ENCODE measurements around the gene SPNS3.

Gene SPNS3

DNA sequence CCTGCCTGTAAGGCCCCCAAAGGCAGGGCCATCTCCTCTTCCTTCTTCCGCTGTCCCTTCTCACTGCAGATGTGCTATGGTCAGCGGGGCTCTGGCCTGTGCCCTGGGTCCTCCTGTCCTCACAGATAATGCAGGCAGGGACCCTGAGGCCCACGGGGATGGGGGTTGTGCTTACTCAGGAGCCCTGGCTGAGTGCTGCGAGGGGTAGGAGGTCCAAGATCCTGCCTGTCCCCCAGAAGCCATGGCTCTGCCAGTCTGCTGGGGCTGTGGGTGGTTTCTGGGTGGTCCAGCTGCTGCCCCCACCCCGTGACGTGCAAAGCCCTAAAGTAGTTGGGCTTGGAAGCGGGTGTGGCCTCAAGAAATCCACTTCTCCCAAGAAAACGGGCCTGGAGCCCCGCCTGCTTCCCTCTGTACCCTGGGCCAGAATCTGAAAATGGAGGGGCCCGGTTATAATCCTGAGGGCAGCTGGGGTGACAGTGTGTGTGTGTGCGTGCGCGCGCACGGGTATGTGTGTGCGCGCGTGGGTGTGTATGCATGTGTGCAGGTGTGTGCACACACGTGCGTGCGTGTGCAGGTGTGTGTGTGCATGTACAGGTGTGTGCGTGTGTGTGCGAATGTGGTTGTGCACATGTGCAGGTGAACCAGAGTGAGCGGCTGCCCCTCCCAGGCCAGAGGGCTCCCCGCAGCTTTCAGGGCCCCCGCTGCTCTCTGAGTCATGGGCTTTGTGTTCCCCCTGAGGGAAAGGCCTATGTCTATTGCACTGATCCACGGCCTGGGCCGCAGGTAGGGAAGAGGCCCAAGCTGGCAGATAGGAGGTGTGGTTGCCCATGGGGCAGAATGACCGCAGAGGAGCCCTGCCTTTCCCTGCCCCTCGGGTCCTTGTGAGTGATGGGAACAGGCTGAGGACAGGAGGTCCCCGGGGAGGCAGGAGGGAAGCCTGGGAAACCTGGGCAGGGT, 78.7 kb downstream of the SPNS3 start:
- DNase-seq = no peak

DNA sequence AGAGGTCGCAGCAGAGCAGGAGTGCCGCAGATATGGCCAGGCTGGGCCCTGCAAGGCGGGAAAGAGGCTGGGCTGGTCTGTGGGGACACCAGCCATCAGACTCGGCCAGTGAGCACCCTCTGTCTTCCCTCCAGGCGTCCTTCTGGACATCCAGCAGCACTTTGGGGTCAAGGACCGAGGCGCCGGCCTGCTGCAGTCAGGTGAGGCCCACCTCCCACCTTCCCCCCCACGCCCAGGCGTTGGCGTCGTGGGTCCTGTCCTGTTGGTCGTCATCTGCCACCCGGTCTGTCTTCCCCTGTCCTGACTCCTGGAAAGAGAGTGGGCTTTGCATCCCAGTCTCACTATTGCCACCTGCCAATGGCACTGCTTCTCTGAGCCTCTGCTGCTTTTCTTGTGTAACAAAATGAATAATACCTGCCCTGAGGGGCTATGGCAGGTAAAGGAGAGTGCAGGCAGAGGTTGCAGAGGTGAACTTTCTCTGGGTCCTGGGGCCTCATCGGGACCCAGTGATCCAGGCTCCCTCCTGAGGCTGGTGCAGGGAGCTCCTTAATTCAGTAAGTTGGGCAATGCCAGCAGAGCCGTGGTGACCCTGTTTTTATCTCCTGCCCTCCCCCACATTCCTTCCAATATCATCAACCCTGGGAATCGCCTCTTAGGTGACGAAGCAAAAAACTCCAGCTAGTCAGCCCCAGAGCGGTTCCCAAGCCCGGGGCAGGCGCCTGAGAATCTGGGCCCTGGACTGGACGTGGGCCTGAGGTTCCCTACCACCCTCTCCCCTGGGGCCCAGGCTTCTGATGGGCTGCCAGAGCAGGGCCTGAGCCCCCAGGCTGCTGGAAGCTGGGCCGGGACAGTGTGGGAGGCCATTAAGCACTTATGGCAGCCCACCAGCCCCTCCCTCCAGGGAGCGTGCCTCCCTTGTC, 79.6 kb downstream of the SPNS3 start:
- DNase-seq = no peak

- no peak for DNase-seq
These were observed 80.5 kb downstream of the SPNS3 start for GRCh38 chr17:4514206-4514605.

GRCh38 chr17:4514779-4515178, 81.0 kb downstream of the SPNS3 start:
- no peak for DNase-seq

DNA sequence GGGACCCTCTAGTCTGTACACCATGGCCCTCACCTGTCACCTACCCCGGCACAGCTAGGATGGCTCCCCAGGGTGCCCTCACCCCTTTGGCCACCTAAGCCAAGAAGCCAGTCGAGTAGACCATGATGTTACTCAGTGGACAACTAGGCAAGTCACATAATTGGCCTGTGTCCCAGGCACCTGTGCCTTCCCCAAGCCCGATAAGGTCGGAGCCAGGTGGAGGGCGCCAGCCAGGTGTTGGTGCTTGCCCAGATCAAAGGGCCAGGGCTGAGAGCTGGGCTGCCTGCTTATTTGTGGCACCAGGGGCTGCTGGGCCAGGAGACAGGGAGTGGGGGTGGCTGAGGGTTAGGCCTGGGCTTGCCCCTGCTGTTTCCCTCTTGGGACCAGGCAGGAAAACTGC, 81.8 kb downstream of the SPNS3 start:
- DNase-seq = no peak

DNA sequence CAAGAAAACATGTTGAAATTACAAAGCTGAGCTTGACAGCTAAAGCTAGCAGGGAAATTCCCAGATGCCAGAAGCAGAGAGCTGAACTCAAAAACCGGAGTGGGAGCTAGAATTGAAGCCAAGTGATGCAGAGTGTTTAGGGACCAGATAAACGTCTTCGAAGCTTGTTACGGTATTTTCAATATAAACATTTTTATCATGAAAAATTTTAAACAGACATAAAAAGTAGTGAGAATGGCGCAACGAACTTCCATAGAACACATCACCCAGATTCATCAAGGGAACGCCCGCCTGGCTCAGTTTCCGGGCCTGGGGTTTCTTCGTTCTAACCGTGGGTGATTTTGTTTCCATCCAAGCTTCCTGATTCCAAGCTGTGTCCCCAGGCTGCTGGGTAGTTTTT, 83.0 kb downstream of the SPNS3 start:
- no peak for DNase-seq

DNA sequence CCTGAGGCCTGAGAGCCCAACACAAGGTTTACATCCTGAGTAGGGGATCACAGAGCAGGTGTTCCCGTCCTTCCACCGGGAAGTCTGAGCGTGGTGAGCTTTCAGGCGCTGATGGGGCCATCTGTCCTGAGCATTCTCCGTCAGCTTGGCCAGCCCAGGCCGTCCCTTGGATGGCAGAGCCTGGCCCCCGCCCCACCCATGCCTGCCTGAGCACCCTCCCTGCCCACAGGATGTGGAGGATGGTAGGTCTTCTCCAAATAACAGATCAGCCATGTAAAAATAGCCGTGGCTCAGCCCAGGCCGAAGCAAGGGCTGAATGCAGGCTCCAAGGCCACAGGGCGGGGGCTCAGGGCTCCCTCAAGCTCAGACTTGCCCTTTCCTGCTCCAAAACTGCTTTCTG, 85.2 kb downstream of the SPNS3 start:
- DNase-seq = no peak

GRCh38 chr17:4519361-4519788, 85.6 kb downstream of the SPNS3 start:
- DNase-seq = no peak

DNA sequence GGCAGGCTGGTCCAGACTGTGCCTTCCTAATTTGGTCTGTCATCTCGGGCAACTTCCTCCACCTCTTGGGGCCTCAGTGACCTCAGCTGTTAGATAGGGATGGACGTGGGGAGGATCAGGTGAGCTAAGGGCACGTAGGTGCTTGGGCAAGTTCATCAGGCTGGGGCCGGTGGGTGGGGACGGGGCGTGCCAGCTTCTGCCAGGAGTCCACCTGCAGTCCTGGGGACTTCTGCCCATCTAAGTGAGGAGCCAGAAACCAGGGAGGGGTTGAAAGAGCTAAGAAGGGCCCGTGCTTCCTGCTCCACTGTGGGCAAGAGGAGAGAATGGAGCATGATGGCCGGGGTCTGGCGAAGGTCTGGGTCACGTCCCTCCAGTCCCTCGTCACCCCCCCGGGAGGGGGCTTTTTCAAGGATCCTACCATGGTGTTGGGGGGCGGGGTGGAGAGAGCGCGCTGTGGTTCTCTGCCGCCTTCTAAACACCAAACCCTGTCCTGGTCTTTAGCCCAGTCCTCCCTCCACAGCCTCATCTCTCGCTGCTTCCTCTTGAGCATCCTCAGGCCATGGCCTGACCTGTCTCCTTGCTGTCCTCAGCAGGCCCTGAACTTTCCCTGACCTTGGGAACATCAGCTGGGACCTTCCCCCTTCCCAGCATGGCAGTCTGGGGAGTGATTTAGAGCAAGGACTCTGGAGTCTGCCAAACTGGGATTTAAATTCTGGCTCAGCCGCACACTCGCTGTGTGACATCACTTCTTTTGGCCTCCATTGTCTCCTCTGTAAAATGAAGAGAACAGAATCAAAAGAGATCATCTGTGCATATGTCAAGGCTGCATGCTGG, 86.5 kb downstream of the SPNS3 start:
- no peak for DNase-seq

- DNase-seq = no peak
These were observed 87.3 kb downstream of the SPNS3 start for GRCh38 chr17:4520894-4521600.

GRCh38 chr17:4522661-4523060, 88.9 kb downstream of the SPNS3 start:
- DNase-seq = no peak

- no peak for DNase-seq
These were observed 90.2 kb downstream of the SPNS3 start for GRCh38 chr17:4523946-4524345.

DNA sequence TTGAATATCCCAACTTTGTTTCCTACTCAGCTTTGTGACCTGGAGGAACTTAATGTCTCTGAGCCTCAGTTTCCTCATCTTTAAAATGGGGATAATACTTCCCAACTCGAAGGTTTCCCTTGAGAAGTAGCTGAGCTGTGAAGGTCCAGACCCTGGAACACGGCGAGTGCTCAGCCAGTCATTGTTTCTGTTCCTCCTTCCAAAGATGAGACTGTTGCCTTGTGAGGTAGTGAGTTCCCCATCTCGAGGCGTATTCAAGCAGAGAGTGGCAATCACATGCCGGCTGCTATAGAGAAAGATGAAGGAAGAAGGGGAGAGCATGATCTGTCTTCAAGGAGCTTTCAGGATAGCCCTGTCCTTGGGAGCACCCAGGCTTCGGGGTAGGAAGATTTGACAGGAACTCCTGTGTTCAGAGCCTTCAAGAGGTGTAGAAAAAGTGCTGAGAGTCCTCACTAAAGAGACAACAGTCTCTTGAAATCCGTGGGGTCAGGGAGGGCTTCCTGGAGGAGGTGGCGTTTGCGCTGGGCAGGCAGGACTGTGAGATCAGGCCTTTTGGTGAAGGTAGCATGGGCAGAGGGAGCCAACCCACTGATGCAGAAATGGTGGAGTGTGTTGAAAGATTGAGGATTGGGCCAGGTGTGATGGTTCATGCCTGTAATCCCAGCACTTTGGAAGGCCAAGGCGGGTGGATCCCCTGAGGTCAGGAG, 92.1 kb downstream of the SPNS3 start:
- no peak for DNase-seq

GRCh38 chr17:4527134-4527533, 93.4 kb downstream of the SPNS3 start:
- no peak for DNase-seq

- no peak for DNase-seq
These were observed 93.9 kb downstream of the SPNS3 start for GRCh38 chr17:4527566-4528125.

GRCh38 chr17:4529533-4530152, 95.9 kb downstream of the SPNS3 start:
- no peak for DNase-seq

GRCh38 chr17:4530799-4531730, 97.3 kb downstream of the SPNS3 start:
- no peak for DNase-seq

GRCh38 chr17:4531988-4532736, 98.4 kb downstream of the SPNS3 start:
- DNase-seq = no peak

All from DMS153 (cell line).